Measurements from ENCODE around the gene KIAA1328.

GRCh38 chr18:37084912-37085311 lies 256.0 kb downstream of the KIAA1328 start:
- TF ChIP-seq POLR2AphosphoS5 (IDR thresholded peaks at IDR 0.05) (no peak), CTCF (IDR thresholded peaks at IDR 0.05) (no peak), POLR2A (IDR thresholded peaks at IDR 0.05) (no peak)
